HCT116 (cell line): ENCODE measurements around the gene TNS3. TPM values are rescaled to one million over a fixed set of nuclear protein-coding genes. Genes with fewer than 3 reads are reported as not detected.

Experiments used
- ATAC-seq: fragments of 200-7000 bp; cut with Tn5 transposase; 2 replicates; pipeline ENCODE4 v1.9.1; 2020; ENCODE audit warnings: mild to moderate bottlenecking, moderate library complexity
- BruUV-seq: library from RNA; stranded (reverse); fragments of 400-500 nt; replicated peaks from 2 replicates; lab custom pipeline; 2021; lab: Mats Ljungman, UMichigan
- CTCF ChIA-PET: fragments of 300-600 bp; sonication (Branson Sonifier 250); formaldehyde crosslinking; loops from one replicate; lab custom pipeline; 2021; ENCODE audit warnings: antibody characterized with exemption; lab: Charles Lee
- POLR2A ChIA-PET: fragments of 300-600, 350-600 bp; sonication (Branson Sonifier 250); formaldehyde crosslinking; loops from one replicate; lab custom pipeline; 2021; ENCODE audit warnings: antibody characterized with exemption; lab: Charles Lee
- RAD21 ChIA-PET, 2 experiments: fragments of 300-600 bp; sonication (Branson Sonifier 250); formaldehyde crosslinking; loops; one replicate each; lab custom pipeline; 2023; ENCODE audit warnings: low total read pairs in 2 of 2; ENCODE audit not compliant: uncharacterized antibody in 2 of 2, unreplicated experiment in 2 of 2, low non-redundant PET in 1 of 2; lab: Charles Lee
- DNase-seq: peaks from one replicate; pipeline ENCODE4 v3.0.0-alpha.2; 2010; ENCODE audit warnings: low read depth, low spot score
- H2AFZ ChIP-seq: fragments of 200-600 bp; shearing (Covaris generic), sonication (generic); 2 replicates; pipeline ENCODE4 v1.6.1; 2017; ENCODE audit warnings: low read depth, mixed run types, mixed read lengths, antibody characterized with exemption, low read length; ENCODE audit not compliant: poor library complexity, severe bottlenecking
- H3K27ac ChIP-seq: 2 replicates; pipeline ENCODE4 v1.5.1; 2012; ENCODE audit warnings: low read depth, low read length
- H3K27me3 ChIP-seq: fragments of 200-600 bp; sonication (generic); 2 replicates; pipeline ENCODE4 v1.6.1; 2016; ENCODE audit warnings: mixed run types, low read length, mixed read lengths; ENCODE audit not compliant: insufficient read depth
- H3K36me3 ChIP-seq, 2 experiments: fragments of 200-500 bp in 1 of 2; fragments of 200-600 bp in 1 of 2; sonication (Bioruptor generic) in 1 of 2; sonication (generic) in 1 of 2; 2 replicates each; pipeline versions ENCODE4 v1.5.1 to v1.6.1; 2014 to 2016; ENCODE audit warnings: low read length in 2 of 2, inconsistent platforms in 1 of 2, mixed read lengths in 1 of 2, mixed run types in 1 of 2; ENCODE audit not compliant: insufficient read depth in 2 of 2, control insufficient read depth in 1 of 2
- H3K4me1 ChIP-seq, 2 experiments: fragments of 200-600 bp in 1 of 2; sonication (generic) in 1 of 2; 2 replicates each; pipeline versions ENCODE4 v1.5.1 to v1.6.1; 2012 to 2017; ENCODE audit warnings: low read length in 2 of 2, inconsistent platforms in 1 of 2, mild to moderate bottlenecking in 1 of 2, mixed read lengths in 1 of 2, mixed run types in 1 of 2, moderate library complexity in 1 of 2; ENCODE audit not compliant: insufficient read depth in 2 of 2, control insufficient read depth in 1 of 2
- H3K4me2 ChIP-seq: fragments of 200-600 bp; sonication (generic); 2 replicates; pipeline ENCODE4 v1.6.1; 2017; ENCODE audit warnings: mixed run types, low read length, mixed read lengths
- H3K4me3 ChIP-seq, 2 experiments: fragments of 200-600 bp in 1 of 2; sonication (generic) in 1 of 2; replicated peaks in 1 of 2; 2 replicates each; pipeline ENCODE4 v1.5.1; 2011 to 2016; ENCODE audit warnings: low read length in 2 of 2, control low read depth in 1 of 2, low read depth in 1 of 2, mild to moderate bottlenecking in 1 of 2, mixed read lengths in 1 of 2, mixed run types in 1 of 2
- H3K79me2 ChIP-seq: fragments of 200-600 bp; sonication (generic); 2 replicates; pipeline ENCODE4 v1.6.1; 2017; ENCODE audit warnings: mild to moderate bottlenecking, mixed run types, low read length, moderate library complexity, mixed read lengths; ENCODE audit not compliant: insufficient read depth
- H3K9ac ChIP-seq: fragments of 200-600 bp; sonication (generic); 2 replicates; pipeline ENCODE4 v1.6.1; 2016; ENCODE audit warnings: low read length, mixed read lengths
- H3K9me2 ChIP-seq: fragments of 200-600 bp; sonication (generic), shearing (Covaris generic); 2 replicates; pipeline ENCODE4 v1.6.1; 2017; ENCODE audit warnings: mixed run types, mild to moderate bottlenecking, moderate library complexity; ENCODE audit not compliant: insufficient read depth
- H3K9me3 ChIP-seq, 2 experiments: fragments of 200-500 bp in 1 of 2; fragments of 200-600 bp in 1 of 2; sonication (Bioruptor generic) in 1 of 2; sonication (generic) in 1 of 2; 2 replicates each; pipeline ENCODE4 v1.6.1; 2014 to 2017; ENCODE audit warnings: low read length in 2 of 2, mixed read lengths in 2 of 2, inconsistent platforms in 1 of 2, low read depth in 1 of 2, mild to moderate bottlenecking in 1 of 2, mixed run types in 1 of 2, moderate library complexity in 1 of 2; ENCODE audit not compliant: control insufficient read depth in 1 of 2, insufficient read depth in 1 of 2
- H4K20me1 ChIP-seq: fragments of 200-600 bp; sonication (generic), shearing (Covaris generic); 2 replicates; pipeline ENCODE4 v1.6.1; 2017; ENCODE audit warnings: mixed run types, mild to moderate bottlenecking, moderate library complexity; ENCODE audit not compliant: insufficient read depth
- CBX3 ChIP-seq: IDR thresholded peaks from 2 replicates; pipeline ENCODE4 v1.6.1; 2012; ENCODE audit warnings: low read depth
- CEBPB ChIP-seq: IDR thresholded peaks from 2 replicates; pipeline ENCODE4 v1.6.1; 2012; ENCODE audit warnings: low read depth
- CTCF ChIP-seq, 3 experiments: fragments of 200-600 bp in 1 of 3; sonication (generic) in 1 of 3; IDR thresholded peaks in 2 of 3; conservative IDR thresholded peaks in 1 of 3; 2 replicates each; pipeline ENCODE4 v1.5.1; 2012 to 2017; ENCODE audit warnings: low read depth in 2 of 3, low read length in 2 of 3, antibody characterized with exemption in 1 of 3, borderline replicate concordance in 1 of 3, control low read depth in 1 of 3, mild to moderate bottlenecking in 1 of 3, mixed read lengths in 1 of 3, mixed run types in 1 of 3, moderate library complexity in 1 of 3; ENCODE audit not compliant: insufficient read depth in 1 of 3
- EGR1 ChIP-seq: IDR thresholded peaks from 2 replicates; pipeline ENCODE4 v1.6.1; 2012; ENCODE audit warnings: low read depth
- EZH2 ChIP-seq: fragments of 200-600 bp; sonication (generic); IDR thresholded peaks from 2 replicates; pipeline ENCODE4 v1.6.1; 2017; ENCODE audit warnings: antibody characterized with exemption, mixed run types
- FOSL1 ChIP-seq: IDR thresholded peaks from 2 replicates; pipeline ENCODE4 v1.6.1; 2012; ENCODE audit warnings: low read depth
- JUND ChIP-seq: IDR thresholded peaks from 2 replicates; pipeline ENCODE4 v1.6.1; 2012
- MAX ChIP-seq: IDR thresholded peaks from 2 replicates; pipeline ENCODE4 v1.6.1; 2012
- POLR2AphosphoS5 ChIP-seq: IDR thresholded peaks from 2 replicates; pipeline ENCODE4 v1.6.1; 2011; ENCODE audit warnings: mild to moderate bottlenecking, low read depth, low read length, moderate library complexity
- SP1 ChIP-seq: IDR thresholded peaks from 2 replicates; pipeline ENCODE4 v1.6.1; 2012; ENCODE audit warnings: low read depth
- SRF ChIP-seq: IDR thresholded peaks from 2 replicates; pipeline ENCODE4 v1.6.1; 2012; ENCODE audit warnings: low read depth
- TCF7L2 ChIP-seq: IDR thresholded peaks from 2 replicates; pipeline ENCODE4 v1.7.0; 2011; ENCODE audit warnings: borderline replicate concordance, inconsistent platforms; ENCODE audit not compliant: insufficient read depth, insufficient read length; ENCODE audit errors: extremely low read depth
- YY1 ChIP-seq: IDR thresholded peaks from 2 replicates; pipeline ENCODE4 v1.6.1; 2011; ENCODE audit warnings: low read length, low read depth, moderate library complexity, mild to moderate bottlenecking; ENCODE audit not compliant: insufficient replicate concordance; ENCODE audit errors: extremely low read depth
- ZFX ChIP-seq: fragments of 450-650 bp; IDR thresholded peaks from 2 replicates; pipeline ENCODE4 v1.6.1; 2017
- ZNF274 ChIP-seq: fragments of 200-500 bp; sonication (Bioruptor generic); IDR thresholded peaks from 2 replicates; pipeline ENCODE4 v1.6.1; 2014; ENCODE audit warnings: mild to moderate bottlenecking, low read depth, low read length, inconsistent platforms
- intact Hi-C: fragments of 100-400 bp; cut with micrococcal nuclease; formaldehyde crosslinking; loops from 2 replicates; pipeline ENCODE4 v1.10.0; 2022
- total RNA-seq: library from RNA; stranded (reverse); gene quantifications from one replicate; pipeline ENCODE4 v1.2.1, GENCODE V29; 2021; ENCODE audit not compliant: unreplicated experiment
- TF ChIP-seq, protein P1 (sequence below): IDR thresholded peaks from 2 replicates; pipeline ENCODE4 v1.6.1; 2011; ENCODE audit warnings: mild to moderate bottlenecking, low read length, moderate library complexity; ENCODE audit not compliant: insufficient replicate concordance; ENCODE audit errors: extremely low read depth
- TF ChIP-seq, protein P2 (sequence below): IDR thresholded peaks from 2 replicates; pipeline ENCODE4 v1.6.1; 2012; ENCODE audit warnings: low read depth
- TF ChIP-seq, protein P3 (sequence below): IDR thresholded peaks from 2 replicates; pipeline ENCODE4 v1.6.1; 2012

TNS3 gene
- total RNA-seq, 1 experiment from 2014 or later: 9.1 TPM

GRCh38 chr7:47438411-47439029 lies 143.4 kb downstream of the TNS3 start:
- Histone ChIP-seq H3K4me2 (no peak overlapping the region), H3K9ac (no peak overlapping the region), H3K27me3 (no peaks in the 10 kb centered on the region), H3K4me1 (peaks cover 7 to 10% of the 10 kb centered on the region in 2 experiments; a peak in 3 of 4 replicates), H3K36me3 (no peaks in the 10 kb centered on the region), H2AFZ (no peak overlapping the region), H3K4me3 (no peak overlapping the region), H3K9me2 (no peaks in the 10 kb centered on the region), H4K20me1 (no peaks in the 10 kb centered on the region), H3K27ac (no peak overlapping the region), H3K9me3 (no peaks in the 10 kb centered on the region), H3K79me2 (no peaks in the 10 kb centered on the region)
- TF ChIP-seq EZH2 (no peak), EGR1 (no peak), ZFX (no peak), CEBPB (no peak), CTCF (IDR thresholded peaks at IDR 0.05 in 2 of 3, conservative IDR thresholded peaks at IDR 0.05 in 1 of 3; ENCODE audit: borderline replicate concordance in 1 of 3, insufficient read depth in 1 of 3, low read depth in 2 of 3, low read length in 2 of 3) (no peak), JUND (no peak), CBX3 (no peak), FOSL1 (no peak), YY1 (no peak), MAX (no peak), POLR2AphosphoS5 (no peak), TCF7L2 (no peak), SP1 (no peak), SRF (no peak), ZNF274 (no peak)
- TF ChIP-seq, protein P1, sequence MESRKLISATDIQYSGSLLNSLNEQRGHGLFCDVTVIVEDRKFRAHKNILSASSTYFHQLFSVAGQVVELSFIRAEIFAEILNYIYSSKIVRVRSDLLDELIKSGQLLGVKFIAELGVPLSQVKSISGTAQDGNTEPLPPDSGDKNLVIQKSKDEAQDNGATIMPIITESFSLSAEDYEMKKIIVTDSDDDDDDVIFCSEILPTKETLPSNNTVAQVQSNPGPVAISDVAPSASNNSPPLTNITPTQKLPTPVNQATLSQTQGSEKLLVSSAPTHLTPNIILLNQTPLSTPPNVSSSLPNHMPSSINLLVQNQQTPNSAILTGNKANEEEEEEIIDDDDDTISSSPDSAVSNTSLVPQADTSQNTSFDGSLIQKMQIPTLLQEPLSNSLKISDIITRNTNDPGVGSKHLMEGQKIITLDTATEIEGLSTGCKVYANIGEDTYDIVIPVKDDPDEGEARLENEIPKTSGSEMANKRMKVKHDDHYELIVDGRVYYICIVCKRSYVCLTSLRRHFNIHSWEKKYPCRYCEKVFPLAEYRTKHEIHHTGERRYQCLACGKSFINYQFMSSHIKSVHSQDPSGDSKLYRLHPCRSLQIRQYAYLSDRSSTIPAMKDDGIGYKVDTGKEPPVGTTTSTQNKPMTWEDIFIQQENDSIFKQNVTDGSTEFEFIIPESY: no peak
- TF ChIP-seq, protein P2, sequence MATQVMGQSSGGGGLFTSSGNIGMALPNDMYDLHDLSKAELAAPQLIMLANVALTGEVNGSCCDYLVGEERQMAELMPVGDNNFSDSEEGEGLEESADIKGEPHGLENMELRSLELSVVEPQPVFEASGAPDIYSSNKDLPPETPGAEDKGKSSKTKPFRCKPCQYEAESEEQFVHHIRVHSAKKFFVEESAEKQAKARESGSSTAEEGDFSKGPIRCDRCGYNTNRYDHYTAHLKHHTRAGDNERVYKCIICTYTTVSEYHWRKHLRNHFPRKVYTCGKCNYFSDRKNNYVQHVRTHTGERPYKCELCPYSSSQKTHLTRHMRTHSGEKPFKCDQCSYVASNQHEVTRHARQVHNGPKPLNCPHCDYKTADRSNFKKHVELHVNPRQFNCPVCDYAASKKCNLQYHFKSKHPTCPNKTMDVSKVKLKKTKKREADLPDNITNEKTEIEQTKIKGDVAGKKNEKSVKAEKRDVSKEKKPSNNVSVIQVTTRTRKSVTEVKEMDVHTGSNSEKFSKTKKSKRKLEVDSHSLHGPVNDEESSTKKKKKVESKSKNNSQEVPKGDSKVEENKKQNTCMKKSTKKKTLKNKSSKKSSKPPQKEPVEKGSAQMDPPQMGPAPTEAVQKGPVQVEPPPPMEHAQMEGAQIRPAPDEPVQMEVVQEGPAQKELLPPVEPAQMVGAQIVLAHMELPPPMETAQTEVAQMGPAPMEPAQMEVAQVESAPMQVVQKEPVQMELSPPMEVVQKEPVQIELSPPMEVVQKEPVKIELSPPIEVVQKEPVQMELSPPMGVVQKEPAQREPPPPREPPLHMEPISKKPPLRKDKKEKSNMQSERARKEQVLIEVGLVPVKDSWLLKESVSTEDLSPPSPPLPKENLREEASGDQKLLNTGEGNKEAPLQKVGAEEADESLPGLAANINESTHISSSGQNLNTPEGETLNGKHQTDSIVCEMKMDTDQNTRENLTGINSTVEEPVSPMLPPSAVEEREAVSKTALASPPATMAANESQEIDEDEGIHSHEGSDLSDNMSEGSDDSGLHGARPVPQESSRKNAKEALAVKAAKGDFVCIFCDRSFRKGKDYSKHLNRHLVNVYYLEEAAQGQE: no peak
- TF ChIP-seq, protein P3, sequence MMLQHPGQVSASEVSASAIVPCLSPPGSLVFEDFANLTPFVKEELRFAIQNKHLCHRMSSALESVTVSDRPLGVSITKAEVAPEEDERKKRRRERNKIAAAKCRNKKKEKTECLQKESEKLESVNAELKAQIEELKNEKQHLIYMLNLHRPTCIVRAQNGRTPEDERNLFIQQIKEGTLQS: no peak
- ATAC-seq (no peak), DNase-seq (no peak)
- ChIA-PET CTCF (interaction anchor here (1.3 kb wide), 1 partner anchor 381 kb away, joined by 3 read pairs; no protein-coding TSS in a partner anchor), POLR2A (no interaction called here), RAD21 (no interaction called here)
- BruUV-seq: no TSS peak
- intact Hi-C loops: no loop called here
